Natural killer cell (primary cell): ENCODE data around the gene WDR17. TPM values are rescaled to one million over a fixed set of nuclear protein-coding genes. Genes with fewer than 3 reads are reported as not detected.

ENCODE experiments used
- ATAC-seq, 3 donors: fragments of 150-1000 bp in 2 of 3; fragments of 200-7000 bp in 1 of 3; cut with Tn5 transposase; 1 replicate in 1 of 3; 2 replicates in 2 of 3; pipeline ENCODE4 v1.10.0; 2021; ENCODE audit warnings: mild to moderate bottlenecking in 2 of 3, moderate library complexity in 2 of 3
- DNase-seq, 2 donors: peaks; one replicate each; pipeline versions ENCODE4 v3.0.0 to v3.0.0-alpha.2; 2013 to 2021; ENCODE audit warnings: mixed read lengths in 1 of 2
- H3K27ac ChIP-seq: one replicate; pipeline ENCODE4 v1.5.1; 2013; ENCODE audit warnings: mild to moderate bottlenecking, low read length
- H3K27me3 ChIP-seq: one replicate; pipeline ENCODE4 v1.6.1; 2013; ENCODE audit warnings: low read length; ENCODE audit not compliant: control insufficient read depth, insufficient read depth
- H3K36me3 ChIP-seq: one replicate; pipeline ENCODE4 v1.6.1; 2013; ENCODE audit warnings: low read length; ENCODE audit not compliant: control insufficient read depth, insufficient read depth
- H3K4me1 ChIP-seq: one replicate; pipeline ENCODE4 v1.6.1; 2013; ENCODE audit warnings: low read length; ENCODE audit not compliant: control insufficient read depth, insufficient read depth
- H3K4me3 ChIP-seq: one replicate; pipeline ENCODE4 v1.5.1; 2013; ENCODE audit warnings: low read length
- H3K9me3 ChIP-seq: one replicate; pipeline ENCODE4 v1.6.1; 2013; ENCODE audit warnings: low read length; ENCODE audit not compliant: control insufficient read depth, insufficient read depth
- H3K27ac Mint-ChIP-seq, 2 donors: one replicate each; pipeline ENCODE4 v1.8.0; 2022; ENCODE audit warnings: mild to moderate bottlenecking in 2 of 2, mixed read lengths in 2 of 2, moderate library complexity in 1 of 2
- H3K27me3 Mint-ChIP-seq, 2 donors: one replicate each; pipeline ENCODE4 v1.8.0; 2022; ENCODE audit warnings: low read depth in 2 of 2, mixed read lengths in 2 of 2
- H3K36me3 Mint-ChIP-seq: one replicate; pipeline ENCODE4 v1.8.0; 2022; ENCODE audit warnings: mixed read lengths
- H3K4me1 Mint-ChIP-seq, 2 donors: one replicate each; pipeline ENCODE4 v1.8.0; 2022; ENCODE audit warnings: mixed read lengths in 2 of 2
- H3K4me3 Mint-ChIP-seq: one replicate; pipeline ENCODE4 v1.8.0; 2022; ENCODE audit warnings: mild to moderate bottlenecking, moderate library complexity, mixed read lengths
- H3K9me3 Mint-ChIP-seq, 2 donors: one replicate each; pipeline ENCODE4 v1.8.0; 2022; ENCODE audit warnings: mixed read lengths in 2 of 2
- WGBS: methylation state at CpG from one replicate; pipeline ENCODE4 v1.1.7; 2013; ENCODE audit warnings: missing lambda C conversion rate; ENCODE audit not compliant: insufficient coverage; 5-methylcytosine and 5-hydroxymethylcytosine counted together
- intact Hi-C: fragments of 100-400 bp; cut with micrococcal nuclease; formaldehyde crosslinking; loops from one replicate; pipeline ENCODE4 v1.14.2; 2022
- total RNA-seq, 4 donors: library from RNA; stranded (reverse); fragments of 120-200 nt in 1 of 4; gene quantifications; one replicate each; pipeline versions ENCODE4 v1.2.3 to v1.2.4, GENCODE V29; 2013 to 2022
- TF ChIP-seq, protein P1 (sequence below): fragments of 200-600 bp; IDR thresholded peaks from one replicate; pipeline ENCODE4 v1.8.0; 2022; ENCODE audit warnings: antibody characterized with exemption

WDR17 gene
- total RNA-seq, 3 donors from 2014 or later (not counting 1 experiment from before 2014, with no cell fraction given) = 0.07 to 0.38 (median 0.12) TPM

DNA sequence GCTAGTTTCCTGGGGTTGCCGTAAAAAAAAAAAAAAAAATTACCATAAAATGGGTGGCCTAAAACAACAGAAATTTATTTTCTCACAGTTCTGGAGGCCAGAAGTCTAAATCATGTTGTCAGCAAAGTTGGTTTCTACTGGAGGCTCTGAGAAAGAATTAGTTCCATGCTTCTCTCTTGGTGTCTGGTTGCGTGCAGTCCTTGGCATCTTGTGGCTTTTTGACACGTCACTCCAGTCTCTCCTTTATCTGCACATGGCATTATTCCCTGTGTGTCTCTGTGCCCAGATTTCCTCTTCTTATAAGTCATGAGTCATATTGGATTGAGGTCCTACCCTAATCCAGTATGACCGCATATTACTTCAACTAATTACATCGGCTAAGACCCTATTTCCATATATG, 91.0 kb downstream of the WDR17 start:
- Histone ChIP-seq H3K4me1 (no peaks in the 10 kb centered on the region), H3K36me3 (no peaks in the 10 kb centered on the region), H3K4me3 (no peak overlapping the region), H3K27ac (no peak overlapping the region), H3K27me3 (no peaks in the 10 kb centered on the region), H3K9me3 (no peaks in the 10 kb centered on the region)
- H3K36me3 Mint-ChIP-seq = no peaks in the 10 kb centered on the region
- H3K27ac Mint-ChIP-seq = no peak overlapping the region
- TF ChIP-seq, protein P1, sequence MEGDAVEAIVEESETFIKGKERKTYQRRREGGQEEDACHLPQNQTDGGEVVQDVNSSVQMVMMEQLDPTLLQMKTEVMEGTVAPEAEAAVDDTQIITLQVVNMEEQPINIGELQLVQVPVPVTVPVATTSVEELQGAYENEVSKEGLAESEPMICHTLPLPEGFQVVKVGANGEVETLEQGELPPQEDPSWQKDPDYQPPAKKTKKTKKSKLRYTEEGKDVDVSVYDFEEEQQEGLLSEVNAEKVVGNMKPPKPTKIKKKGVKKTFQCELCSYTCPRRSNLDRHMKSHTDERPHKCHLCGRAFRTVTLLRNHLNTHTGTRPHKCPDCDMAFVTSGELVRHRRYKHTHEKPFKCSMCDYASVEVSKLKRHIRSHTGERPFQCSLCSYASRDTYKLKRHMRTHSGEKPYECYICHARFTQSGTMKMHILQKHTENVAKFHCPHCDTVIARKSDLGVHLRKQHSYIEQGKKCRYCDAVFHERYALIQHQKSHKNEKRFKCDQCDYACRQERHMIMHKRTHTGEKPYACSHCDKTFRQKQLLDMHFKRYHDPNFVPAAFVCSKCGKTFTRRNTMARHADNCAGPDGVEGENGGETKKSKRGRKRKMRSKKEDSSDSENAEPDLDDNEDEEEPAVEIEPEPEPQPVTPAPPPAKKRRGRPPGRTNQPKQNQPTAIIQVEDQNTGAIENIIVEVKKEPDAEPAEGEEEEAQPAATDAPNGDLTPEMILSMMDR = no peak
- intact Hi-C loops = no loop called here
- H3K4me1 Mint-ChIP-seq = no peaks in the 10 kb centered on the region
- no peak for ATAC-seq
- 90% methylated on average over 5 of the region's 5 CpGs for WGBS
- no peak for DNase-seq
- no peaks in the 10 kb centered on the region for H3K9me3 Mint-ChIP-seq
- no peak overlapping the region for H3K4me3 Mint-ChIP-seq
- H3K27me3 Mint-ChIP-seq = no peaks in the 10 kb centered on the region

DNA sequence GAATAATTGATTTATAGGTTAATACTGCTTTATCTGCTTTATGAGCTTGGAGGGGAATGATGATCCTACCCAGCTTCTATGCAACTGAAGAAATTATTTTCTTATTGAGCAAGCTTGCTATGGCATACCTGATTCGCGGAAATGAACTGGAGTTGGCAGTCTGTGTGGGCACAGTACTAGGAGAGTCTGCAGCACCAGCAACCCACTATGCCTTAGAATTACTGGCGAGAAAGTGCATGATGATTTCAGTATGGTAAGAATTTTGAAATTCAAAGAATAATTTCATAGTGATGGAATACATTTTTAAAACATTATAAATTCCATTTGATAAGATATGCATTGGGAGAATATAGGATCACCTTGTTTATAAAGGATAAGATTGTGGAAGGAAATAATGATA, 97.4 kb downstream of the WDR17 start:
- no peaks in the 10 kb centered on the region for H3K36me3 Mint-ChIP-seq
- TF ChIP-seq, protein P1 = no peak
- WGBS = 100% methylated on average over 2 of the region's 3 CpGs
- DNase-seq = no peak
- H3K27me3 ChIP-seq = no peaks in the 10 kb centered on the region
- H3K4me1 ChIP-seq = no peaks in the 10 kb centered on the region
- no peaks in the 10 kb centered on the region for H3K9me3 Mint-ChIP-seq
- H3K4me3 Mint-ChIP-seq = no peak overlapping the region
- H3K27ac Mint-ChIP-seq = no peak overlapping the region
- H3K27me3 Mint-ChIP-seq = no peaks in the 10 kb centered on the region
- intact Hi-C loops = no loop called here
- H3K27ac ChIP-seq = no peak overlapping the region
- no peaks in the 10 kb centered on the region for H3K36me3 ChIP-seq
- ATAC-seq = no peak
- H3K4me3 ChIP-seq = no peak overlapping the region
- no peaks in the 10 kb centered on the region for H3K4me1 Mint-ChIP-seq
- no peaks in the 10 kb centered on the region for H3K9me3 ChIP-seq

DNA sequence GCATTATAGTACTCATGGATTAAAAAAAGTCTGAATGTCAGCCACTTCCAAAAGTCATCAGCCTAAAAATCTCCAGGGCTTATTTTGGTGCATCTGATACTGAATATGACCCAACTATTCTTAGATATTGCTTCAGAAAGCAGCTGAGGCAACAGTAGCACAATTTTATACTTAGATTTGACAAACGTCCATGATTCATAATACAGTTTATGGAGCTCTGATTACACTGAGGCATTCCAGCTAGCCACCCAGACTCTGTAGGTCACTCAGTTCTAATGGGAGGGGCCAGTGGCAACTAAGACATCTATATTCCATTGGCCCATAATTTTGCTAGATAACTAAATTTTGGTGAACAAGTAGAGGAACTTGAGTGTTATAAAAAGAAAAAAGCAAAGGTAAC, 119.4 kb downstream of the WDR17 start:
- Mint-ChIP-seq H3K4me1 (no peaks in the 10 kb centered on the region), H3K27ac (no peak overlapping the region), H3K9me3 (no peaks in the 10 kb centered on the region), H3K4me3 (no peak overlapping the region), H3K27me3 (peaks cover 26 to 35% of the 10 kb centered on the region in 2 donors), H3K36me3 (no peaks in the 10 kb centered on the region)
- TF ChIP-seq, protein P1 = no peak
- DNase-seq (no peak), ATAC-seq (no peak)
- Histone ChIP-seq H3K36me3 (no peaks in the 10 kb centered on the region), H3K27ac (no peak overlapping the region), H3K4me3 (no peak overlapping the region), H3K9me3 (no peaks in the 10 kb centered on the region), H3K27me3 (peaks cover 7% of the 10 kb centered on the region), H3K4me1 (no peaks in the 10 kb centered on the region)
- WGBS = 78% methylated on average over 1 of the region's 1 CpG
- intact Hi-C loops = no loop called here

- DNase-seq (no peak), ATAC-seq (no peak)
- no peak overlapping the region for H3K27ac Mint-ChIP-seq
- TF ChIP-seq, protein P1 = no peak
- H3K9me3 Mint-ChIP-seq = no peaks in the 10 kb centered on the region
- no peak overlapping the region for H3K4me3 ChIP-seq
- no peaks in the 10 kb centered on the region for H3K4me1 Mint-ChIP-seq
- no peaks in the 10 kb centered on the region for H3K36me3 ChIP-seq
- no peak overlapping the region for H3K4me3 Mint-ChIP-seq
- no peaks in the 10 kb centered on the region for H3K9me3 ChIP-seq
- H3K27ac ChIP-seq = no peak overlapping the region
- 68% methylated on average over 2 of the region's 2 CpGs for WGBS
- H3K36me3 Mint-ChIP-seq = no peaks in the 10 kb centered on the region
- H3K27me3 Mint-ChIP-seq = peaks cover 27 to 35% of the 10 kb centered on the region in 2 donors
- no peaks in the 10 kb centered on the region for H3K4me1 ChIP-seq
- intact Hi-C loops = no loop called here
- H3K27me3 ChIP-seq = peaks cover 7% of the 10 kb centered on the region
These were observed 120.4 kb downstream of the WDR17 start for GRCh38 chr4:176186067-176186466.
